HCT116 (cell line): ENCODE data around the gene KBTBD3. TPM values are rescaled to one million over a fixed set of nuclear protein-coding genes. Genes with fewer than 3 reads are reported as not detected.

Experiments
- ATAC-seq: fragments of 200-7000 bp; cut with Tn5 transposase; 2 replicates; pipeline ENCODE4 v1.9.1; 2020; ENCODE audit warnings: mild to moderate bottlenecking, moderate library complexity
- BruUV-seq: library from RNA; stranded (reverse); fragments of 400-500 nt; replicated peaks from 2 replicates; lab custom pipeline; 2021; lab: Mats Ljungman, UMichigan
- CTCF ChIA-PET: fragments of 300-600 bp; sonication (Branson Sonifier 250); formaldehyde crosslinking; loops from one replicate; lab custom pipeline; 2021; ENCODE audit warnings: antibody characterized with exemption; lab: Charles Lee
- POLR2A ChIA-PET: fragments of 300-600, 350-600 bp; sonication (Branson Sonifier 250); formaldehyde crosslinking; loops from one replicate; lab custom pipeline; 2021; ENCODE audit warnings: antibody characterized with exemption; lab: Charles Lee
- RAD21 ChIA-PET, 2 experiments: fragments of 300-600 bp; sonication (Branson Sonifier 250); formaldehyde crosslinking; loops; one replicate each; lab custom pipeline; 2023; ENCODE audit warnings: low total read pairs in 2 of 2; ENCODE audit not compliant: uncharacterized antibody in 2 of 2, unreplicated experiment in 2 of 2, low non-redundant PET in 1 of 2; lab: Charles Lee
- DNase-seq: peaks from one replicate; pipeline ENCODE4 v3.0.0-alpha.2; 2010; ENCODE audit warnings: low read depth, low spot score
- H2AFZ ChIP-seq: fragments of 200-600 bp; shearing (Covaris generic), sonication (generic); 2 replicates; pipeline ENCODE4 v1.6.1; 2017; ENCODE audit warnings: low read depth, mixed run types, mixed read lengths, antibody characterized with exemption, low read length; ENCODE audit not compliant: poor library complexity, severe bottlenecking
- H3K27ac ChIP-seq: 2 replicates; pipeline ENCODE4 v1.5.1; 2012; ENCODE audit warnings: low read depth, low read length
- H3K27me3 ChIP-seq: fragments of 200-600 bp; sonication (generic); 2 replicates; pipeline ENCODE4 v1.6.1; 2016; ENCODE audit warnings: mixed run types, low read length, mixed read lengths; ENCODE audit not compliant: insufficient read depth
- H3K36me3 ChIP-seq, 2 experiments: fragments of 200-500 bp in 1 of 2; fragments of 200-600 bp in 1 of 2; sonication (Bioruptor generic) in 1 of 2; sonication (generic) in 1 of 2; 2 replicates each; pipeline versions ENCODE4 v1.5.1 to v1.6.1; 2014 to 2016; ENCODE audit warnings: low read length in 2 of 2, inconsistent platforms in 1 of 2, mixed read lengths in 1 of 2, mixed run types in 1 of 2; ENCODE audit not compliant: insufficient read depth in 2 of 2, control insufficient read depth in 1 of 2
- H3K4me1 ChIP-seq, 2 experiments: fragments of 200-600 bp in 1 of 2; sonication (generic) in 1 of 2; 2 replicates each; pipeline versions ENCODE4 v1.5.1 to v1.6.1; 2012 to 2017; ENCODE audit warnings: low read length in 2 of 2, inconsistent platforms in 1 of 2, mild to moderate bottlenecking in 1 of 2, mixed read lengths in 1 of 2, mixed run types in 1 of 2, moderate library complexity in 1 of 2; ENCODE audit not compliant: insufficient read depth in 2 of 2, control insufficient read depth in 1 of 2
- H3K4me2 ChIP-seq: fragments of 200-600 bp; sonication (generic); 2 replicates; pipeline ENCODE4 v1.6.1; 2017; ENCODE audit warnings: mixed run types, low read length, mixed read lengths
- H3K4me3 ChIP-seq, 2 experiments: fragments of 200-600 bp in 1 of 2; sonication (generic) in 1 of 2; replicated peaks in 1 of 2; 2 replicates each; pipeline ENCODE4 v1.5.1; 2011 to 2016; ENCODE audit warnings: low read length in 2 of 2, control low read depth in 1 of 2, low read depth in 1 of 2, mild to moderate bottlenecking in 1 of 2, mixed read lengths in 1 of 2, mixed run types in 1 of 2
- H3K79me2 ChIP-seq: fragments of 200-600 bp; sonication (generic); 2 replicates; pipeline ENCODE4 v1.6.1; 2017; ENCODE audit warnings: mild to moderate bottlenecking, mixed run types, low read length, moderate library complexity, mixed read lengths; ENCODE audit not compliant: insufficient read depth
- H3K9ac ChIP-seq: fragments of 200-600 bp; sonication (generic); 2 replicates; pipeline ENCODE4 v1.6.1; 2016; ENCODE audit warnings: low read length, mixed read lengths
- H3K9me2 ChIP-seq: fragments of 200-600 bp; sonication (generic), shearing (Covaris generic); 2 replicates; pipeline ENCODE4 v1.6.1; 2017; ENCODE audit warnings: mixed run types, mild to moderate bottlenecking, moderate library complexity; ENCODE audit not compliant: insufficient read depth
- H3K9me3 ChIP-seq, 2 experiments: fragments of 200-500 bp in 1 of 2; fragments of 200-600 bp in 1 of 2; sonication (Bioruptor generic) in 1 of 2; sonication (generic) in 1 of 2; 2 replicates each; pipeline ENCODE4 v1.6.1; 2014 to 2017; ENCODE audit warnings: low read length in 2 of 2, mixed read lengths in 2 of 2, inconsistent platforms in 1 of 2, low read depth in 1 of 2, mild to moderate bottlenecking in 1 of 2, mixed run types in 1 of 2, moderate library complexity in 1 of 2; ENCODE audit not compliant: control insufficient read depth in 1 of 2, insufficient read depth in 1 of 2
- H4K20me1 ChIP-seq: fragments of 200-600 bp; sonication (generic), shearing (Covaris generic); 2 replicates; pipeline ENCODE4 v1.6.1; 2017; ENCODE audit warnings: mixed run types, mild to moderate bottlenecking, moderate library complexity; ENCODE audit not compliant: insufficient read depth
- EZH2 ChIP-seq: fragments of 200-600 bp; sonication (generic); IDR thresholded peaks from 2 replicates; pipeline ENCODE4 v1.6.1; 2017; ENCODE audit warnings: antibody characterized with exemption, mixed run types
- intact Hi-C: fragments of 100-400 bp; cut with micrococcal nuclease; formaldehyde crosslinking; loops from 2 replicates; pipeline ENCODE4 v1.10.0; 2022
- total RNA-seq: library from RNA; stranded (reverse); gene quantifications from one replicate; pipeline ENCODE4 v1.2.1, GENCODE V29; 2021; ENCODE audit not compliant: unreplicated experiment
- TF ChIP-seq, protein P1 (sequence below), 3 experiments: fragments of 200-600 bp in 1 of 3; sonication (generic) in 1 of 3; IDR thresholded peaks in 2 of 3; conservative IDR thresholded peaks in 1 of 3; 2 replicates each; pipeline ENCODE4 v1.5.1; 2012 to 2017; ENCODE audit warnings: low read depth in 2 of 3, low read length in 2 of 3, antibody characterized with exemption in 1 of 3, borderline replicate concordance in 1 of 3, control low read depth in 1 of 3, mild to moderate bottlenecking in 1 of 3, mixed read lengths in 1 of 3, mixed run types in 1 of 3, moderate library complexity in 1 of 3; ENCODE audit not compliant: insufficient read depth in 1 of 3

KBTBD3 gene
- total RNA-seq, 1 experiment from 2014 or later = 10.4 TPM

DNA sequence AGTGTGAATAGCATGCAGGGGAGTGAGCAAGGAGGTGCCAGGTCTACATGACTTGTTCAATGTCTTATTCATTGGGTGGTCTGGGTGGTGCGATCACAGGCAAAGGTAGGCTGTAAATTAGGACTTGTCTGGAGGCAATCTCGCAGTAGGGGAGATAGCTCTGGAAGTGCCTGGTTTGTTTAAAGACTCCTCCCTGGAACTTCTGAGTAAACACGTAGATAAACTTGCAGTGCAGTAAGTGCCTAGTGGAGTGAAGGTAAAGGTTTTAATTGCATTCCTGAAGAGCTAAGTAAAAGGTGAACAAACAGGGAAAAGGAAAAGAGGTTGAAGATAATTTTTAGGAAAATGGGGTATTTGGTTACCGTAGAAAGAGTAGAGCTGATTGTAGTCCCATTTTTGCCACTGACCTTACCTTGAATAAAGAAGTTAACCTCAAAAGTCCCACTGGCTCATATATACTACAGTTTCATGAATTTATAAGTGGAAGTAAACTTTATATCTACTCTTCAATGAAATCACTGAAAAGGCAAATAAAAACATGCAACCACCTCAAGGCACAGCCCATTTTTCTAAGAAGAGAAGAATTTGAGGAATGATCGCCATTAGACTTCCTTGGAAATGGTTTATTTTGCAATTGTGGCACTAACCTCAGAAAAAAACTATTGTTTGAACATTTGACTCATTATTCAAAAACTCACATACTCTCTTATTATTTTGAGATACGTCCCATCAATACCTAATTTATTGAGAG, 44.6 kb upstream of the KBTBD3 start:
- Histone ChIP-seq H3K4me3 (no peak overlapping the region), H2AFZ (no peak overlapping the region), H3K9me2 (no peaks in the 10 kb centered on the region), H3K9me3 (no peaks in the 10 kb centered on the region), H3K27me3 (peaks cover 7% of the 10 kb centered on the region), H3K4me1 (no peaks in the 10 kb centered on the region), H3K4me2 (no peak overlapping the region), H3K79me2 (no peaks in the 10 kb centered on the region), H3K36me3 (no peaks in the 10 kb centered on the region), H3K27ac (no peak overlapping the region), H4K20me1 (no peaks in the 10 kb centered on the region), H3K9ac (no peak overlapping the region)
- intact Hi-C loops = no loop called here
- no TSS peak for BruUV-seq
- DNase-seq (no peak), ATAC-seq (no peak)
- no peak for TF ChIP-seq EZH2
- ChIA-PET CTCF (no interaction called here), POLR2A (no interaction called here), RAD21 (no interaction called here)

DNA sequence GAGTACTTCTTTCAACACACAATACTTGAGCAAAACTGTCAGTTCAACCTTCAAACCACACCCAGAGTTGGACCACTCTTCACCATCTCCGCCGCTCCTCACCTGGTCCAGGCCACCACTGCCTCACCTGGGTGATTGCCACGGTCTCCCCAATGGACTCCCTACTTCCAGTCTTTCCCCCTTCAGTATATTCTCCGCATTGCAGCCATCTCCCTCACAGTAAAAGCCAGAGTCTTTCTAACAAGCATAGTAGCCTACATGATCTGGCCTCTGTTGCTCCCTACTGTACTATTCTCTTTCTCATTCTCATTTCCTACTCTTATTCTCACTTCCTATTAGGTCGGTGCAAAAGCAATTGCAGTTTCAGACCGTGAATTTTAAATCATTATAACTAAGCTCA, 28.8 kb upstream of the KBTBD3 start:
- no peaks in the 10 kb centered on the region for H3K9me3 ChIP-seq
- DNase-seq (no peak), ATAC-seq (no peak)
- H3K27me3 ChIP-seq = no peaks in the 10 kb centered on the region
- H3K4me2 ChIP-seq = no peak overlapping the region
- H3K79me2 ChIP-seq = no peaks in the 10 kb centered on the region
- intact Hi-C loops = no loop called here
- no peaks in the 10 kb centered on the region for H4K20me1 ChIP-seq
- no TSS peak for BruUV-seq
- no peak overlapping the region for H3K4me3 ChIP-seq
- H3K4me1 ChIP-seq = no peaks in the 10 kb centered on the region
- H3K9ac ChIP-seq = no peak overlapping the region
- no peaks in the 10 kb centered on the region for H3K36me3 ChIP-seq
- RAD21 ChIA-PET = no interaction called here
- CTCF ChIA-PET = no interaction called here
- no peaks in the 10 kb centered on the region for H3K9me2 ChIP-seq
- no peak overlapping the region for H2AFZ ChIP-seq
- POLR2A ChIA-PET = no interaction called here
- TF ChIP-seq, protein P1, sequence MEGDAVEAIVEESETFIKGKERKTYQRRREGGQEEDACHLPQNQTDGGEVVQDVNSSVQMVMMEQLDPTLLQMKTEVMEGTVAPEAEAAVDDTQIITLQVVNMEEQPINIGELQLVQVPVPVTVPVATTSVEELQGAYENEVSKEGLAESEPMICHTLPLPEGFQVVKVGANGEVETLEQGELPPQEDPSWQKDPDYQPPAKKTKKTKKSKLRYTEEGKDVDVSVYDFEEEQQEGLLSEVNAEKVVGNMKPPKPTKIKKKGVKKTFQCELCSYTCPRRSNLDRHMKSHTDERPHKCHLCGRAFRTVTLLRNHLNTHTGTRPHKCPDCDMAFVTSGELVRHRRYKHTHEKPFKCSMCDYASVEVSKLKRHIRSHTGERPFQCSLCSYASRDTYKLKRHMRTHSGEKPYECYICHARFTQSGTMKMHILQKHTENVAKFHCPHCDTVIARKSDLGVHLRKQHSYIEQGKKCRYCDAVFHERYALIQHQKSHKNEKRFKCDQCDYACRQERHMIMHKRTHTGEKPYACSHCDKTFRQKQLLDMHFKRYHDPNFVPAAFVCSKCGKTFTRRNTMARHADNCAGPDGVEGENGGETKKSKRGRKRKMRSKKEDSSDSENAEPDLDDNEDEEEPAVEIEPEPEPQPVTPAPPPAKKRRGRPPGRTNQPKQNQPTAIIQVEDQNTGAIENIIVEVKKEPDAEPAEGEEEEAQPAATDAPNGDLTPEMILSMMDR (IDR thresholded peaks at IDR 0.05 in 2 of 3, conservative IDR thresholded peaks at IDR 0.05 in 1 of 3; ENCODE audit: borderline replicate concordance in 1 of 3, insufficient read depth in 1 of 3, low read depth in 2 of 3, low read length in 2 of 3) = 0 out of 6 replicates have a peak, but pooled peaks of 1 of the 3 experiments have one; percentile 8
- TF ChIP-seq EZH2 = no peak
- no peak overlapping the region for H3K27ac ChIP-seq
